ENCODE data around the gene PDCD1.

The PDCD1 gene

DNA sequence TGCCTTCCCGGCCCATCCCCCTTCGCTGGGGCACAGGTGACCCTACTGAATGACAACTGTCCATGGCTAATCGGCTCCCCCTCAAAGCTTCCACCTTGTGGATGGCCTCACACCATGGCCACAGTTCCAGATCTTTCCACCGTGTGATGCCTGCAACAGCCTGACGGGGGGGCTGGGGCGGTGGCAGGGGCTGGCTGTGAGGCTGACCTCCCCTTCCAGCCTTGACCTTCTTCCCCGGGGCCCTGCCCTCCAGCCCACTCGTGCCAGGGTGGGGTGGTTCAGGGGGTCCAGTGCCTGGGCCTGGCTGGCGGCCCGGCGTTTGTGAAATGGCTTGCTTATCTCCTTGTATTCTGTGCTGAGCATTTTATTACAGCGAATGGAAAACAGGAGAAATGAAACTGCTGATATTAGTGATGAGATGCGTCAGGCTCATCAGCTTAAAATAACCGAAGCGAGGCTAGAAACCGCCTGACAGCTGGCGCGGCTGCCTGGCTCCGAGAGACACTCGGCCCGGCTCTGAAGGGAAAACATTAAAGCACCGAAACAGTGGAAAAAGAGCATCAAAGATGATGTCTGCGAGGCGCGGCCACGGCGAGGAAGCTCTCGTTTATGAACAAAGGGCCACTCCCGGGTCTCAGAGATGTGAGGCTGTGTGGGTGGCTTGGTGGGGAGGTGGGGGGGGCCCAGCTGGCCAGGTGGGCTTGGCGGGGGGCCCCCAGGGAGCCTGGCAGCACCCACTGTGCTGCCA lies 916 bp upstream of the PDCD1 start:
- Histone ChIP-seq H3K36me3 (ENCODE audit: control insufficient read depth, insufficient read depth, low read length) (no peaks in the 10 kb centered on the region), H3K4me3 (replicated peaks; ENCODE audit: low read depth, low read length) (peak overlapping the region; percentile 61), H3K27me3 (replicated peaks; ENCODE audit: control insufficient read depth, insufficient read depth, low read length) (no peaks in the 10 kb centered on the region)
- peak; percentile 83 for DNase-seq (ENCODE audit: extremely low read depth, insufficient read length)
- TF ChIP-seq, protein P1, sequence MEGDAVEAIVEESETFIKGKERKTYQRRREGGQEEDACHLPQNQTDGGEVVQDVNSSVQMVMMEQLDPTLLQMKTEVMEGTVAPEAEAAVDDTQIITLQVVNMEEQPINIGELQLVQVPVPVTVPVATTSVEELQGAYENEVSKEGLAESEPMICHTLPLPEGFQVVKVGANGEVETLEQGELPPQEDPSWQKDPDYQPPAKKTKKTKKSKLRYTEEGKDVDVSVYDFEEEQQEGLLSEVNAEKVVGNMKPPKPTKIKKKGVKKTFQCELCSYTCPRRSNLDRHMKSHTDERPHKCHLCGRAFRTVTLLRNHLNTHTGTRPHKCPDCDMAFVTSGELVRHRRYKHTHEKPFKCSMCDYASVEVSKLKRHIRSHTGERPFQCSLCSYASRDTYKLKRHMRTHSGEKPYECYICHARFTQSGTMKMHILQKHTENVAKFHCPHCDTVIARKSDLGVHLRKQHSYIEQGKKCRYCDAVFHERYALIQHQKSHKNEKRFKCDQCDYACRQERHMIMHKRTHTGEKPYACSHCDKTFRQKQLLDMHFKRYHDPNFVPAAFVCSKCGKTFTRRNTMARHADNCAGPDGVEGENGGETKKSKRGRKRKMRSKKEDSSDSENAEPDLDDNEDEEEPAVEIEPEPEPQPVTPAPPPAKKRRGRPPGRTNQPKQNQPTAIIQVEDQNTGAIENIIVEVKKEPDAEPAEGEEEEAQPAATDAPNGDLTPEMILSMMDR (IDR thresholded peaks at IDR 0.05; ENCODE audit: insufficient read depth, low read length, poor library complexity, severe bottlenecking) = peak; percentile 41

DNA sequence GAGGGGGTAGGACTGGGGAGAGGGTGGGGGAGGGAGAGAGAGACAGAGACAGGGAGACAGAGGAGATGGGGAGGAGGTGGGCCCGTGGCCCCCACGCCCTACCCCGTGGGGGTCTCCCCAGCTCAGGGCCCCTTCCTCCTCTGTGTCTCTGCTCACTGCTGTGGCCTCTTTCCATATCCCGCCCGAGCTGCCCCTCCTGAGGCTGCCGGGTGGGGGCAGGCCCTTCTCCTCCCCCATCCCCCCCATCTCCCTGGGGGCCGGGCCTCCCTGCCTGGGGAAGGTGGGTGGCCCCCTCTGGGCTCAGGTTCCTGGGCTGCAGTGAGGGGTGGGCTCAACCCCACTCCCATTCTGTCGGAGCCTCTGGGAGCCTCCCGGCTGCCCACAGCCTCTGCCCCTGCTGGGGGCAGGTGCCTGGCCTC lies 332 bp upstream of the PDCD1 start:
- no peak for DNase-seq (ENCODE audit: extremely low read depth, insufficient read length)
- Histone ChIP-seq H3K4me3 (replicated peaks; ENCODE audit: low read depth, low read length) (peak overlapping the region; percentile 61), H3K27me3 (replicated peaks; ENCODE audit: control insufficient read depth, insufficient read depth, low read length) (no peaks in the 10 kb centered on the region), H3K36me3 (ENCODE audit: control insufficient read depth, insufficient read depth, low read length) (no peaks in the 10 kb centered on the region)
- TF ChIP-seq, protein P1 (IDR thresholded peaks at IDR 0.05; ENCODE audit: insufficient read depth, low read length, poor library complexity, severe bottlenecking) = no peak

DNA sequence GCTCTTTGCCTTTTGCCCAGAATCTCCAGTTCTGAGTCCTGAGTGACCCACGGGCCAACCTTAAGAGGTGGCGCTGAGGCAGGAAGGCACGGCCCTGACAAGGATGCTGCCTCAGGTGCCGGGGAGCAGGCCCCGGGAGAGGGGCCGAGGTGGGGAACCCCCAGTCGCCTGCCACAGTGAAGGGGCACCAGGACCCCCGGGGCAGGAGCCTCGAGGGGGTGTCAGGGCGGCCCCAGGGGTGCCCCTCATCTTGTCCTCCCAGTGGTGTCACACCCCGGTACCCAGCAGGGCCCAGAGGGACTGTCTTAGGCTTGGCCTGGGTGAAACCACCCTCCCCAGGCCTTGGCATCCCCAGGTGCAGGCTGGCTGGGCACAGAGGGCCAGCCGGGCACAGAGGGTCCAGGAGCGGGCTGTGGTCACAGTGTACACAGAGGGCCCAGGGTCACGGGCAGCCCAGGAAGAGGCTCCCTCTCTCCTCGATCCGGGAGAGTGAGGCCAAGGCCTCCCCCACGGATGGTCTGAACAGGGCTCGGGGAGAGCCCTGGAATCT lies 1.0 kb downstream of the PDCD1 start:
- Histone ChIP-seq H3K36me3 (ENCODE audit: control insufficient read depth, insufficient read depth, low read length) (no peaks in the 10 kb centered on the region), H3K27me3 (replicated peaks; ENCODE audit: control insufficient read depth, insufficient read depth, low read length) (no peaks in the 10 kb centered on the region), H3K4me3 (replicated peaks; ENCODE audit: low read depth, low read length) (peak overlapping the region; percentile 61)
- DNase-seq (ENCODE audit: extremely low read depth, insufficient read length) = peak; percentile 15
- TF ChIP-seq, protein P1 (IDR thresholded peaks at IDR 0.05; ENCODE audit: insufficient read depth, low read length, poor library complexity, severe bottlenecking) = no peak

DNA sequence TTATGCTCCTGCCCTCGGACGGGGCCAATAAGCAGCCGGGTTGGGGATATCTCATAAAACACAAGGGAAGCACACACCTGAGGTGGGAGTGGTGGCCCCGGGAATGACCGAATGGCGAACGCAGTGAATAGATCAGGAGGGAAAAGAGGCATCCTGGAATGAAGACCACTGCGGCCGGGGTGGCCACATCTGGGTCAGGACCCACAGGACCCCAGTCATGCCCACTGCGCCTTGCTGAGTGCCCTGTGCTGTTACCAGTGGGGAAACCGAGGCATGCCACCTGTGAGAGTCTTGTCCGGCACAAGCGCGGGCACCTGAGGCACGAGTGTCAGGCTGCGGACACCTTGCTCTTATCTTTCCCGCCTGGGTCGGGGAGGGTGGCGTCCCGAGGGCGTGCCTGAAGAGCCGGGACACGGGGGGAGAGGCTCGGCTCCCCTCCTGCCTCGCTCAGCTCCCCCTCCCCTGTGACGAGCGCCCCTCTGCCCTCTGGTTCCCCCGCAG lies 1.6 kb downstream of the PDCD1 start:
- Histone ChIP-seq H3K27me3 (replicated peaks; ENCODE audit: control insufficient read depth, insufficient read depth, low read length) (no peaks in the 10 kb centered on the region), H3K4me3 (replicated peaks; ENCODE audit: low read depth, low read length) (no peak overlapping the region), H3K36me3 (ENCODE audit: control insufficient read depth, insufficient read depth, low read length) (no peaks in the 10 kb centered on the region)
- peak; percentile 19 for DNase-seq (ENCODE audit: extremely low read depth, insufficient read length)
- TF ChIP-seq, protein P1 (IDR thresholded peaks at IDR 0.05; ENCODE audit: insufficient read depth, low read length, poor library complexity, severe bottlenecking) = no peak

DNA sequence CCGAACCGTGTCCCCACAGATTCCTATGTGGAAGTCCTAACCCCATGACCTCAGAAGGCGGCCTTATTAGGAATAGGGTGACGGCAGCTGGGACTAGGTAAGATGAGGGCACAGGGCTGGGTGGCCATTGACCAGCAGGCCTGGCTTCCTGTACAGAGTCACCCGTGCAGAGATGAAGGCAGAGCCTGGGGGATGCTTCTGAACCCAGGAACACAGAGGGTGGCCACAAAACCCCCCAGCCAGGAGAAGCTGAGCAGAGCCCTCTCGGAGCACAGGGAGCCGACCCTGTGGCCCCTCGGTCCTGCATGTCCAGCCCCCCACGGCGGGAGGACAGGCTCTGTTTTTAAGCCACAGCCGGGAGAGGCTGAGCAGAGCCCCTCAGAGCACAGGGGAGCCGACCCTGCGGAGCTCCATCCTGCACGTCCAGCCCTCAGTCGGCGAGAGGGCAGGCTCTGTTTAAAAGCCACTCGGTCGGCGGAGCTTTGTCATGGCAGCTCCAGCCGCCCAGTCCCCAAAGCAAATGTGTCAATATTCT lies 2.7 kb downstream of the PDCD1 start:
- no peak for DNase-seq (ENCODE audit: extremely low read depth, insufficient read length)
- H3K27me3 ChIP-seq (replicated peaks; ENCODE audit: control insufficient read depth, insufficient read depth, low read length) = no peaks in the 10 kb centered on the region
- H3K36me3 ChIP-seq (ENCODE audit: control insufficient read depth, insufficient read depth, low read length) = no peaks in the 10 kb centered on the region
- TF ChIP-seq, protein P1 (IDR thresholded peaks at IDR 0.05; ENCODE audit: insufficient read depth, low read length, poor library complexity, severe bottlenecking) = no peak
- H3K4me3 ChIP-seq (replicated peaks; ENCODE audit: low read depth, low read length) = no peak overlapping the region

All from GM06990 (cell line).